Mesendoderm (in vitro differentiated cells): ENCODE data around the gene HINFP.

Source experiments
- DNase-seq: peaks from one replicate; pipeline ENCODE4 v3.0.0; 2013
- H2AK5ac ChIP-seq: 2 replicates; pipeline ENCODE4 v1.6.1; 2013; ENCODE audit warnings: low read length, inconsistent platforms
- H2BK120ac ChIP-seq: 2 replicates; pipeline ENCODE4 v1.6.1; 2013; ENCODE audit warnings: low read depth, mild to moderate bottlenecking, low read length, moderate library complexity, mixed read lengths
- H2BK15ac ChIP-seq: replicated peaks from 2 replicates; pipeline ENCODE4 v1.6.1; 2013; ENCODE audit warnings: low read depth, mild to moderate bottlenecking, moderate library complexity
- H2BK5ac ChIP-seq: 2 replicates; pipeline ENCODE4 v1.6.1; 2013; ENCODE audit warnings: low read length, inconsistent platforms
- H3K18ac ChIP-seq: 2 replicates; pipeline ENCODE4 v1.6.1; 2013; ENCODE audit warnings: mild to moderate bottlenecking, low read length, mixed read lengths
- H3K23ac ChIP-seq: one replicate; pipeline ENCODE4 v1.6.1; 2013; ENCODE audit warnings: low read length
- H3K27ac ChIP-seq: 2 replicates; pipeline ENCODE4 v1.5.1; 2013; ENCODE audit warnings: low read depth, mild to moderate bottlenecking, inconsistent platforms, low read length, moderate library complexity
- H3K27me3 ChIP-seq: 2 replicates; pipeline ENCODE4 v1.6.1; 2013; ENCODE audit warnings: low read length, control low read depth, mild to moderate bottlenecking, inconsistent platforms; ENCODE audit not compliant: insufficient read depth, poor library complexity
- H3K36me3 ChIP-seq: 2 replicates; pipeline ENCODE4 v1.6.1; 2013; ENCODE audit warnings: low read length, inconsistent platforms; ENCODE audit not compliant: control insufficient read depth, insufficient read depth
- H3K4ac ChIP-seq: one replicate; pipeline ENCODE4 v1.6.1; 2013; ENCODE audit warnings: low read depth, mild to moderate bottlenecking, low read length, moderate library complexity
- H3K4me1 ChIP-seq: 2 replicates; pipeline ENCODE4 v1.6.1; 2013; ENCODE audit warnings: low read depth, low read length, inconsistent platforms; ENCODE audit not compliant: control insufficient read depth
- H3K4me2 ChIP-seq: 2 replicates; pipeline ENCODE4 v1.6.1; 2013; ENCODE audit warnings: low read length
- H3K4me3 ChIP-seq: 2 replicates; pipeline ENCODE4 v1.5.1; 2013; ENCODE audit warnings: mild to moderate bottlenecking, low read length
- H3K56ac ChIP-seq: one replicate; pipeline ENCODE4 v1.6.1; 2013; ENCODE audit warnings: low read length
- H3K79me1 ChIP-seq: 2 replicates; pipeline ENCODE4 v1.6.1; 2013; ENCODE audit warnings: low read length, inconsistent platforms
- H3K79me2 ChIP-seq: 2 replicates; pipeline ENCODE4 v1.6.1; 2013; ENCODE audit warnings: mild to moderate bottlenecking, low read length; ENCODE audit not compliant: control insufficient read depth, insufficient read depth
- H3K9ac ChIP-seq: 2 replicates; pipeline ENCODE4 v1.6.1; 2013; ENCODE audit warnings: low read length, inconsistent platforms
- H4K5ac ChIP-seq: one replicate; pipeline ENCODE4 v1.6.1; 2013; ENCODE audit warnings: low read length
- H4K8ac ChIP-seq: one replicate; pipeline ENCODE4 v1.6.1; 2013; ENCODE audit warnings: low read depth, mild to moderate bottlenecking, control low read depth, low read length, moderate library complexity
- WGBS: extraction: QIAGEN DNeasy Blood & Tissue Kit; methylation state at CpG from one replicate; pipeline ENCODE4 v1.1.7; 2013; ENCODE audit warnings: low lambda C conversion rate, missing lambda C conversion rate; ENCODE audit not compliant: insufficient coverage; ENCODE audit errors: extremely low coverage; 5-methylcytosine and 5-hydroxymethylcytosine counted together

The HINFP gene

DNA sequence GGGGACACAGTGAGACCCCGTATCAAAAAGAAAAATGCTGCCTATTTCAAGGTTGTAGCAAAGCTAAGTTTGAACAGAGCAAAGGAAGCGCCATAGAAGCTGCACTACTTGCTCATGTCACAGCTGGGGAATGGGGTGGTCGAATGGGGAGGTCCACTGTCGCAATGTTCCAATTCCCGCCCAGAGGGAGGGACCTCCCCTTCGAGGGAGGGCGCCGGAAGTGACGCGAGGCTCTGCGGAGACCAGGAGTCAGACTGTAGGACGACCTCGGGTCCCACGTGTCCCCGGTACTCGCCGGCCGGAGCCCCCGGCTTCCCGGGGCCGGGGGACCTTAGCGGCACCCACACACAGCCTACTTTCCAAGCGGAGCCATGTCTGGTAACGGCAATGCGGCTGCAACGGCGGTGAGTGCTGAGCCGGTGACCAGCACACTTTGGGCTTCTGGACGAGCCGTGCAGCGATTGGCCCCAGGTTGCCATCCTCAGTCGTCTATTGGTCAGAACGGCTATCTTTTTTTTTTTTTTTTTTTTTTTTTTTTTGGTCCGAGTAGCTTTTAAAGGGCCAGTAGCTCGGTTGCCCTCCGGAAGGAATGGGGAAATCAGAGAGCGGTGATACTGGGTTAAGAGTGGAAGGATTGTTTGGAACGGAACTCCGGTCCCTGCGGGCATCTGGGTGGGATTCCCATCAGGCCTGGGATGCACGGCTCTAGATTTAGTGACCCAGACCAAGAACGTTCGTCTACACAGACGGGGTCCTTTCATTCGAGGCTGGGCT, 36.5 kb upstream of the HINFP start, which contains the start of gene HMBS:
Gene HMBS (plus strand): TSS at position 219 of the 774 bp plus-strand sequence. CDS start 153 bp downstream, at position 372.
- WGBS: no CpG with 5 or more reads among the region's 45 CpGs
- H3K79me2 ChIP-seq: peaks cover 7% of the 10 kb centered on the region
- no peak within 1 kb of the TSS for H3K23ac ChIP-seq
- peak within 1 kb of the TSS; percentile 76 for H3K27ac ChIP-seq
- peak within 1 kb of the TSS; percentile 93 for H3K18ac ChIP-seq
- no peak within 1 kb of the TSS for H4K5ac ChIP-seq
- peak within 1 kb of the TSS; percentile 96 for H3K56ac ChIP-seq
- peaks cover 5% of the 10 kb centered on the region for H3K4me1 ChIP-seq
- H2AK5ac ChIP-seq: no peak within 1 kb of the TSS
- H3K27me3 ChIP-seq: no peaks in the 10 kb centered on the region
- no peak within 1 kb of the TSS for H2BK5ac ChIP-seq
- no peak within 1 kb of the TSS for H2BK120ac ChIP-seq
- no peak within 1 kb of the TSS for H4K8ac ChIP-seq
- peaks cover 4% of the 10 kb centered on the region for H3K36me3 ChIP-seq
- H3K4ac ChIP-seq: peak within 1 kb of the TSS; percentile 95
- peak within 1 kb of the TSS; percentile 43 for H3K4me2 ChIP-seq
- peak; percentile 98 for DNase-seq
- H3K79me1 ChIP-seq: peaks cover 6% of the 10 kb centered on the region
- no peak within 1 kb of the TSS for H2BK15ac ChIP-seq
- H3K9ac ChIP-seq: peak within 1 kb of the TSS; percentile 89
- H3K4me3 ChIP-seq: peak within 1 kb of the TSS; percentile 80

DNA sequence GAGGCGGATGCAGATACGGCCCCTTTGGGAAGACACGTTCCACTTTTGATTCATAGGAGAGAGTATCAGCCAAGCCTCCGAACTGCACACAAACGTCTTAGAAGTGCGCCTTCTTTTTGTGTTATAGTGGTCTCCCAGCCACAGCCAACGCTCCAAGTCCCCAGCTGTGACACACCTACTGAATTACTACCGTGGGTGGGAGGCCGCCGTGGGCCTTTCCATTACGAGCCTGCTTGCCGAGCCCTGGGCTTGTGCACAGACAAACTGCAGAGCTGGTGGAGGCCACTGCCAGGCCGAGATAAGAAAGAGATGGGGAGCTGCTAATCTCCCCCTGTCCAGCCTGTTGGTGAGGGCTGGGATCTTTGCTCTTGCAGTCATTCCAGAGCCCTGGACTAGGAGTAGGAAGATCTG, 35.9 kb upstream of the HINFP start:
- Histone ChIP-seq H3K4me3 (peak overlapping the region; percentile 67), H3K9ac (peak overlapping the region; percentile 83), H3K36me3 (peaks cover 4% of the 10 kb centered on the region), H2AK5ac (no peak overlapping the region), H2BK15ac (no peak overlapping the region), H2BK120ac (no peak overlapping the region), H3K4me2 (peak overlapping the region; percentile 30), H3K79me2 (peaks cover 7% of the 10 kb centered on the region), H3K27me3 (no peaks in the 10 kb centered on the region), H3K56ac (peak overlapping the region; percentile 91), H2BK5ac (no peak overlapping the region), H4K5ac (no peak overlapping the region), H3K27ac (no peak overlapping the region), H3K79me1 (peaks cover 6% of the 10 kb centered on the region), H3K4me1 (peaks cover 5% of the 10 kb centered on the region), H3K18ac (no peak overlapping the region), H4K8ac (no peak overlapping the region), H3K23ac (no peak overlapping the region), H3K4ac (no peak overlapping the region)
- DNase-seq: no peak
- no CpG with 5 or more reads among the region's 13 CpGs for WGBS

DNA sequence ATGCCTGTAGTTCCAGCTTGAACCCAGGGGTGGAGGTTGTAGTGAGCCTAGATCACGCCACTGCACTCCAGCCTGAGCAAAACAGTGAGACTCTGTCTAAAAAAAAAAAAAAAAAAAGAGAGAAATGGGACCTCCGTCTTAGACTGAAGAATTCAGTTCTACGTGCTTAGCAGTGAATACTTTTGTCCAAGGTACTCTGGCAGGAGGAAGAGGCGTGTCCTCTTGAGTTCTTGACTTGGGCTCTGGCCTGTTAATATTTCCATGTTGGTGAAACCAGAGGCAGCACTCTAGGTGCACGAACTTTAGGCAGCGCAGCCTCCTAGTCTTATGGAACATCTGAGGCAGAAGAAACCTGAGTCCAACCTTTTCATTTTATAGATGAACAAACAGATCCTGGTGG, 34.3 kb upstream of the HINFP start:
- Histone ChIP-seq H2BK15ac (no peak overlapping the region), H3K79me1 (peaks cover 6% of the 10 kb centered on the region), H2BK5ac (no peak overlapping the region), H3K27me3 (no peaks in the 10 kb centered on the region), H4K5ac (no peak overlapping the region), H3K23ac (no peak overlapping the region), H3K79me2 (peaks cover 7% of the 10 kb centered on the region), H3K18ac (no peak overlapping the region), H3K4me1 (peaks cover 5% of the 10 kb centered on the region), H3K4me2 (no peak overlapping the region), H2AK5ac (no peak overlapping the region), H3K36me3 (no peaks in the 10 kb centered on the region), H3K9ac (no peak overlapping the region), H3K27ac (no peak overlapping the region), H3K4me3 (no peak overlapping the region), H4K8ac (no peak overlapping the region), H3K4ac (no peak overlapping the region), H2BK120ac (no peak overlapping the region), H3K56ac (no peak overlapping the region)
- no CpG with 5 or more reads among the region's 6 CpGs for WGBS
- DNase-seq: no peak

DNA sequence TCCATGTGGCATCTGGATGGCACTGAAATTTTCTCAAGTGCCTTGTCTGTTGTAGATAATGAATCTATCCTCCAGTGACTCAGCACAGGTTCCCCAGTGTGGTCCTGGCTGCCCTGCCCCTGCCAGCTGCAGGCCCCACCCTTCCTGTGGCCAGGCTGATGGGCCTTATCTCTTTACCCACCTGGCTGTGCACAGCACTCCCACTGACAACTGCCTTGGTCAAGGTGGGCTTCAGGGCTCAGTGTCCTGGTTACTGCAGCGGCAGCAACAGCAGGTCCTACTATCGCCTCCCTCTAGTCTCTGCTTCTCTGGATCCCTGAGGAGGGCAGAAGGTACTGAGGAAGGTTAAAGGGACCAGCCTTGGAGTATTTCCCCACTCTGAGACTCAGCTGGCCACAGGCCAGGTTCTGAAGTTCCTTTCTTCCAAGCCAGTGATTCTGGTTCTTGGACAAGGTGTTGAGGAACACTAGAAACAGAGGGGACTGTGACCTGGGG, 33.6 kb upstream of the HINFP start:
- Histone ChIP-seq H2BK120ac (no peak overlapping the region), H3K79me1 (peaks cover 11% of the 10 kb centered on the region), H3K79me2 (peaks cover 12% of the 10 kb centered on the region), H3K27ac (no peak overlapping the region), H3K36me3 (no peaks in the 10 kb centered on the region), H3K56ac (no peak overlapping the region), H3K18ac (no peak overlapping the region), H3K23ac (no peak overlapping the region), H3K4me2 (no peak overlapping the region), H3K4me1 (peaks cover 6% of the 10 kb centered on the region), H2BK5ac (no peak overlapping the region), H3K4ac (no peak overlapping the region), H2AK5ac (no peak overlapping the region), H3K9ac (no peak overlapping the region), H3K27me3 (no peaks in the 10 kb centered on the region), H4K5ac (no peak overlapping the region), H2BK15ac (no peak overlapping the region), H3K4me3 (no peak overlapping the region), H4K8ac (no peak overlapping the region)
- no peak for DNase-seq
- WGBS: no CpG with 5 or more reads among the region's 2 CpGs

DNA sequence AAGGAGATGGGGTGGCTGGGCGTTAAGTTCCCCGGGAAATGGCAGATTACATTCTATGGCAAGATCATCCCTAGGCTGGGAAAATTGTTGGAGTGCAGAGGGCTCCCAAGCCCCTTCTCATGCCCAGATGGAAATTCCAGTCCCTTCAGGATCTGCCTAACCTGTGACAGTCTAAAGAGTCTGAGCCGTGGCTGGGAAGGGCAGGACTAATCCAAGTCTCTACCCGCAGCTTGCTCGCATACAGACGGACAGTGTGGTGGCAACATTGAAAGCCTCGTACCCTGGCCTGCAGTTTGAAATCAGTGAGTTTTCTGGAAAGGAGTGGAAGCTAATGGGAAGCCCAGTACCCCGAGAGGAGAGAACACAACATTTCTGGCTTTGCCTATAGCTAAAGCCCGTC, 33.0 kb upstream of the HINFP start:
- Histone ChIP-seq H4K8ac (no peak overlapping the region), H2BK5ac (no peak overlapping the region), H4K5ac (no peak overlapping the region), H3K18ac (no peak overlapping the region), H3K56ac (no peak overlapping the region), H3K27me3 (no peaks in the 10 kb centered on the region), H2BK120ac (no peak overlapping the region), H3K4me3 (no peak overlapping the region), H2BK15ac (no peak overlapping the region), H3K4ac (no peak overlapping the region), H3K4me1 (peaks cover 8% of the 10 kb centered on the region), H3K9ac (no peak overlapping the region), H3K4me2 (no peak overlapping the region), H3K79me1 (peaks cover 17% of the 10 kb centered on the region), H3K27ac (no peak overlapping the region), H3K36me3 (peaks cover 5% of the 10 kb centered on the region), H2AK5ac (no peak overlapping the region), H3K23ac (no peak overlapping the region), H3K79me2 (peaks cover 19% of the 10 kb centered on the region)
- DNase-seq: no peak
- WGBS: no CpG with 5 or more reads among the region's 9 CpGs
